Sciatic nerve (tissue), 2 donors: ENCODE measurements around the gene LRRC2. TPM values are rescaled to one million over a fixed set of nuclear protein-coding genes. Genes with fewer than 3 reads are reported as not detected.

Source experiments
- ATAC-seq: fragments of 200-7000 bp; cut with Tn5 transposase; one replicate; pipeline ENCODE4 v1.9.1; 2020; ENCODE audit warnings: mild to moderate bottlenecking, moderate library complexity
- DNase-seq: peaks from one replicate; pipeline ENCODE4 v3.0.0-alpha.2; 2020; ENCODE audit warnings: low spot score
- intact Hi-C: fragments of 100-400 bp; cut with DNase I; formaldehyde crosslinking; loops from one replicate; pipeline ENCODE4 v1.14.2; 2022
- total RNA-seq: library from RNA; stranded (reverse); fragmentation: NEBNext Ultra II Directional; extraction: Animal tissue kit (Norgen Biotek cat#: 25700); gene quantifications from one replicate; pipeline ENCODE4 v1.2.1, GENCODE V29; 2021
- donor health status: DM: no; HTN: no; CAD: no.
- donor health status: DM: no; HTN: no; CAD: no.

The LRRC2 gene
- total RNA-seq, 1 donor from 2014 or later, result 2.2 TPM

- ATAC-seq, result no peak
- DNase-seq, result no peak
These were observed 97.1 kb downstream of the LRRC2 start for GRCh38 chr3:46468753-46469600.

GRCh38 chr3:46467562-46467961 lies 98.5 kb downstream of the LRRC2 start:
- ATAC-seq, result no peak
- DNase-seq, result no peak
- intact Hi-C loops, result no loop called here

More at GRCh38 chr3:46468753-46469600, 97.1 kb downstream of the LRRC2 start:
- intact Hi-C loops, result no loop called here

DNA sequence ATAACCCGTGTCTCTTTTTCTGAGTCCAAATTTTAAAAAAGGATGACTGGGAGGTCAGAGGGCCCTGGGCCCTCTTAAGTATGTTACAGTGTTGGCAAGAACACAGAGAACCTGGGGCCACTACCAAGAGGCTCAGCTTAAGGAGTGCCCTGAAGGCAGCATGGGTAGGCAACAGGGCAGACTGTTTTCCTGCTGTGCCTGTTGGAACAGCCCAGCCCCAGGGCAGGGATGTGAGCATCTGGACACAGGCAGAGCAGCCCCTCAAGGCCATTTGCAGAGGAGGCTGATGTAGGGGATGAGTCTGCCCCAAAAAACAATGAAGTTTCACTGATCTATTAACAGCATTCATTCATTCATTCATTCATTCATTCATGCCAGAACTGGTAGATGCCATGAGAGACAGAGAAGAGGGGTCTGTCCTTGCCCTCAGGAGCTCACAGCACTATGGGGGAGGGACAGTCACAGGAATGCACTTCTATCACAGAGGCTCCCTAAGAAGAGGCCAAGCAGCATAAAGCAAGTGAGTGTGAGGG lies 99.2 kb downstream of the LRRC2 start:
- no peak for DNase-seq
- intact Hi-C loops, result no loop called here
- no peak for ATAC-seq

GRCh38 chr3:46466273-46466672 lies 99.8 kb downstream of the LRRC2 start:
- DNase-seq (no peak), ATAC-seq (no peak)
- intact Hi-C loops, result no loop called here

Other genes starting within 250 kb of the LRRC2 start
- gene CCR2, start 212.2 kb downstream of the LRRC2 start, total RNA-seq, result 3.7 TPM
- gene CCR5, start 195.4 kb downstream of the LRRC2 start, total RNA-seq, result 3.6 TPM
- 4.7 TPM for gene CCRL2, start 159.0 kb downstream of the LRRC2 start, total RNA-seq
- 11.3 TPM for gene LTF, start 101.4 kb downstream of the LRRC2 start, total RNA-seq
- not detected for gene RTP3, start 68.3 kb downstream of the LRRC2 start, total RNA-seq
- gene FAM240A, start 46.2 kb upstream of the LRRC2 start, total RNA-seq, result not detected
- gene ALS2CL, start 127.4 kb upstream of the LRRC2 start, total RNA-seq, result 18.5 TPM
- gene TMIE, start 135.1 kb upstream of the LRRC2 start, total RNA-seq, result 0.76 TPM
- 0.13 TPM for gene PRSS50, start 151.6 kb upstream of the LRRC2 start, total RNA-seq